GM18526 (cell line): ENCODE measurements around the gene RIMBP2.

Source experiments
- POLR2A ChIP-seq: IDR thresholded peaks from 3 replicates; pipeline ENCODE4 v1.6.1; 2011; ENCODE audit not compliant: insufficient read length; ENCODE audit errors: extremely low read depth

The RIMBP2 gene

DNA sequence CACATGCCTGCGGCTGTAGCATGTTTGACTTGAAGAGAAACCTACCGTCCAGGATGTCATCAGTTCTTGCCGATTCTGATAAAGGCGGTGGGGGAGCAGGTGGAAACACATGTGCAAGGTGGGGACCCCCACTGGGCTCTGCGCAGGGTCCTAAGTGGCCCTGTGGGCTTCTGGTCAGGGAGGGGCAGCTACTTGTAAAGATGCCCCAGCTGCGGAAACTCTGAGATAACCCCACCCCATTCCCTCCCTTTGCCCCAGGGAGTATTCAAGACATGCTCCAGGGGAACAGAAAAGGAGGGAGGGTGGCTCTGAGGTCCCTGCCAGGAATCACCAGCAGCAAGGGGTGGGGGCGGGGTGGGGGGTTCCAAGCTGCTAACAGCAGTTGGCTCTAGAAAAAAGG, 310.8 kb downstream of the RIMBP2 start:
- TF ChIP-seq POLR2A: no peak

DNA sequence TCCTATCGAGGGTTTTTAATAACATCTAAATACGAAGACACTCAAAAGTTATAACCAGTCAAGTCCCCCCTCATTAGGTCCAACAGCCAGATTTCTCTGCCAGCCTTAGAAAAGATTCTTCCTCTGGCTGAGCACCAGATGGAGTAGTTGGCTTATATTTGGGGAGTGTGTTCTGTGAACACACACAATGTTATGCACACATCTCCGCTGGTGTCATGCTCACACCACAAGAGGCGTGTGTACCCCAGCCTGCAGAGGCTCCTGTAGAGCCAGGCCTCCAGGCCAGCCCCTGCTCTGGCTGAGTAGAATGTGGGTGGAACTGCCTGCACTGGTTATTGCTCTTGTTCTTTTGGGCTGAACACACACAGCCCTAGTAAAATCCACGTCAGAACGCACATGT, 314.4 kb downstream of the RIMBP2 start:
- TF ChIP-seq POLR2A: no peak

DNA sequence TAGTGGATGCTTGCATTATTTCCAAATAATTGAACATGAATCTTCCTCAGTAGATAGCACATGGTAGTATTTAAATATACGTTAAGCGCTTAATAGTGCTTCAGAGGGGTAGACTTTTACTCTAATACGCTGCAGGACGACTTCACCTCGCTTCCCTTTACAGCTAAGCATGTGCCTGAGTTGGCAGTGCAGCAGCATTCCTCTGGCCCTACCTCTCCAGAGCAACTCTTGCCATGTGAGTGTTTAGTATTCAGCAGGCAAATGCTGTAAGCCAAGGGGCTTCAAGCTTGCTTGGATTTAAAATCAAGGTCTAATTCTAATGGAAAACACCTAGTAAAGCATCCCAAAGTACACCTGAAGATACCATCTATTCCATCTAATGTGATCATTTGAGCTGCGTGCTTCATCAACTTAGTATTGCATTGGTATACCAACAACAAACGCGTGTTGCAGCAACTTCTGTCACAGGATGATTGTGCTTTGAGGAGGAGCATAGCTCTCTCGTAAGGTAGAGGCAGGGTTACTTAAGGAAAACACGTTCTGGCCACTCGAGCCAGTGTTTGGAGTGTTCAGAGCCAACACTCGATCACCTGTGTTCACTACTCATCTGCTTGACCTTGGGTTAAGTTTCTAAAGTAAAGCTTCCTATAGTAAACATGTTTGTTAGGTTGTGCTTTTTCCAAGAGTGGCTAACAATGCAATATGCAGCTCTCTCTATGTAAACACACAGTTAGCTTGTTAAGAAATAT, 317.8 kb downstream of the RIMBP2 start:
- no peak for TF ChIP-seq POLR2A

DNA sequence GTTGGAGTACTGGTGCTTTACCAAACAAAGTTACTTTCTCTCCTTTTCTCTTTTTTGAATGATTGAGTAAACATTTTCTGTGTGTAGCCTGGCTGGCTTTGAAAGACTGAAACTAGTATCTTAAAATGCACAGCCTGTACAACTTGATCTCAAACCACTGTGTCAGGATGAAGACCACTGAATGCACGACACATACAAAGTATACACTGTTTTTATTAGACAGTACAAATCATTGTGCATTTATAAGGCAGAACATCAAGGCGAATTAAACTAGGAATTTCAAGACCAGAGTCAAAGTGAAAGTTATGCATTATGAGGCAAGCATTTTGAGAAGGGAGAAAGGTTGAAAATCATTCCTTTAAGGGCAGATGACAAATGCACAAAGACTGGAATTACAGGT, 319.4 kb downstream of the RIMBP2 start:
- no peak for TF ChIP-seq POLR2A

DNA sequence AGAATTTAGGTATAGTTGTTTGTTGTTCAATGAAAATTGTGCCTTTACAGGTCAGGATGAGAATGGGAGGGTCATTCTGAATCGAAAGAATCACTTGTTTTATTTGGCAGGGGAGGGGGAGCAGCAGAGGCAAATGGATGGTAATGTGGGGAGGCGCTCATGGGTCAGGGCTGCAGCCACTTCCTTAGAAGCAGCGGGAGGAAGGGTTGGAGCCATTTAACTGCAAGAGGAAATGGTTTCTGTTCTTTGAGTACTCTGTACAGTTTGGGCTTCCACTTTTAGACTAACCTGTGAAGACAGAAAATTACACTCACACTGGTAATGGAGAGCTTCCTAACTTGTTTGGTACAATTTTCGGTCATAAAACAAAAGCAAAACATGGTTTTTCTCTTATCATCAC, 321.2 kb downstream of the RIMBP2 start:
- TF ChIP-seq POLR2A: no peak

DNA sequence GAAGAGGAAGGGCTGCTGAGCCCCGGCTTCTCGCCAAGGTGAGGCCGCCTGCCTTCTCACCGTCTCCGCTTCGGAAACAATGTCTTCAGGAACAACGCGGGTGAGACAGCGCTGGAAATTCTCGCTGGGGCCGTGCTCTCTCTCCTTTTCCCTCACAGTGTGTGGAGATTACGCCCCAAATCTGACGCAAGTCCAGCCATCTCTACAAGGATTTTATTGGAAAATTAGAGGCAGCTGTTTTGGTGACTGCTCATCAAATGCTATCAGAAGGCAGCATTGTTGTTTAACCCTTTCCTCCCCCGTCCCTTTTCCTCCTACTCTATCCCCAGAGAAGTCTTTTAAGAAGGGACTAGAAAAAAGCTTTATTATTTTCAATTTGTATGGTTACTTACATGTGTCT, 324.9 kb downstream of the RIMBP2 start:
- TF ChIP-seq POLR2A: no peak

DNA sequence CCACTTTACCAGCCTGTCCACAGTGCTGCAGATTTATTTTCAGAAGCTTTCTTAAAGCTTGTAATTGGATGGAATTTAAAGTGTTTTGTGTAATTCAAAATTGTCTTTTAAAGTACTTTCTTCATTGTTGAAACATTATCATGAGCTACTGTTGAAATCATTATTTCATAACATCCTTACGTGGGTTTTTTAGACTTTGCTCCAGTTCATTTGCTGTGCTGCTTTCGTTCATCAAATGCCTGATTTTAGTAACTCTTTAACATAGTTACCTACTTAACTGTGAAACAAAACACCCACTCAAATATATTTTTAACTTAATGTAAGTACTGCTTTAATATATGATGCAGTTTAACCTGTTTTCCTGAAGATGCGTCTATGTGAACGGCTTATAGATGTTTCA, 330.9 kb downstream of the RIMBP2 start:
- TF ChIP-seq POLR2A: no peak

DNA sequence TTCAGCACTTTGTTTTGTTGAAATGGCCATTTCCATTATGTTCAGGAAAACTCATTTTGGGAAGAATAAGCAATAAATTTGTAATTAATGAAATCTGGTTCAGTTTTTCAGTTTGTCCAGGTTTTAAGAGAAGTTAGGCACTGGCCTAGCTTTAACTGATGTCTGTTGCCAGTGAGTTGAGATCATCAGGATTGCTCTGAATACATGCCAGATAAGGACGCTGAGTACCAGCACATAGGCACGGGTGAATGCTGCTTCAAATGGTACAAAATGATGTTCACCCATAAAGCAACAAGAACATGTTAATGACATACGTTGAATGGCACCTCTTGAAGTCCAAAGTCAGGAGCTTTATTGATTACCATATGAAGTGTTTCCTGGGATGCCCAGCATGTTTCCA, 331.9 kb downstream of the RIMBP2 start:
- TF ChIP-seq POLR2A: no peak

DNA sequence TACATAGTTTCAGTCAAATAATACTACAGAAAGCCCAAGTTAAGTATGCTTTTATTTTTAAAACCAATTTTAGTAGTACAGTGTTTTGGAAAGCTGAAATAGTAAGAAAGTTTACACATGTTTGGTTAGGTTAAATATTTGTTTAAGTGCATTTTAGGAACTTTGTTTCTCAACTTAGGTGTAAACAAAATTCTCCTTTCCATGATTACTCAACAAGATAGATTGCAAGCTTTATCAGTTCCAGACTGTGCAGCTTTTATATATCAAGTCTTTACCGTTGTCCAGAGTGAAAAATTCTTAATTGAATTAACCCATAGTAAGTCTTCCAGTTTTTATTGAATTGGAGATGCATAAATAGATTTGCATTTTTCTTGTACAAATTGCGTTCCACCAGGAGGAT, 333.3 kb downstream of the RIMBP2 start:
- no peak for TF ChIP-seq POLR2A

DNA sequence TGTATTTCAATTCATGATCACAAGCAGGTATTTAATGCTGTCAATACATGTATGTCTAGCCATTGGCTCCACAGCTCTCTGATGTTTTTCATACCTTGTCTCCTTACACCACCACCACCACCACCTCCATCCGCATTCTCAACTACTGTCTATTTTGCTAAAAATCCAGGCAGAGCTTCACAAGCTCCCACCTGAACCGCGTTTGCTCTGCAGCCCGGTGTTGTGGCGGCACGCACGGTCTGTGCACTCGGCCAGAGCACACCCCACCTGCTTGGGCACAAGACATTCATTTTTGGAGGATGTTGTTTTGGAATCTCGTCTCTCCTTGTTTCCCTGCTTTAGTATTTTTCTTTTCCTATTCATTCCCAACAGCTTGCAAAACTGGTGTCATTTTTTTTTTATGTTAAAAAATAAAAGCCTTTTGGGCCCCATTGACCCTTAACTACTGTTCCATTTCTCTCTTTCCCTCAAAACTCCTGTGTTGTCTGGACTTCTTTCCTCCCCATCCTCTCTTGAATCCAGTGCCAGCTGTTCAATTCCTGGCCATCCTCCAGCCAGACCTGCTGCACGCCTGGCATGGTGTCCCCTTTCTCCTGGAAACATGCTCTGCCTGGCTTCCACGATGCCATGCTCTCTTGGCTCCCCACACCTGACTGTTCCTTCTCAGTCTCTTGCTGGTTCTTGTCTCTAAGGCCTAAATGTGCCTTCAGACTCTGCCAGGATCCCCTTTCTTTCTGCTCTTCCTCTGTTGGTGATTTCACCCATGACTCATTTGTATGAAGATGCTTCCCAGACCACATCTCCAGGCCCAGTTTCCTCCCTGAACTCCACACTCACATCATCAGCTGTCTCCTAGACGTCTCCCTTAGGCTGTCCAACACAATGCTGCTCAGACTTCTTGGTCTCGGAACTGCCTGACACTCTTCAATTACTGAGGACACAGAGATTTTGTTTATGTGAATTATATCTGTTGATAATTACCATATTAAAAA, 340.5 kb downstream of the RIMBP2 start:
- TF ChIP-seq POLR2A: no peak

DNA sequence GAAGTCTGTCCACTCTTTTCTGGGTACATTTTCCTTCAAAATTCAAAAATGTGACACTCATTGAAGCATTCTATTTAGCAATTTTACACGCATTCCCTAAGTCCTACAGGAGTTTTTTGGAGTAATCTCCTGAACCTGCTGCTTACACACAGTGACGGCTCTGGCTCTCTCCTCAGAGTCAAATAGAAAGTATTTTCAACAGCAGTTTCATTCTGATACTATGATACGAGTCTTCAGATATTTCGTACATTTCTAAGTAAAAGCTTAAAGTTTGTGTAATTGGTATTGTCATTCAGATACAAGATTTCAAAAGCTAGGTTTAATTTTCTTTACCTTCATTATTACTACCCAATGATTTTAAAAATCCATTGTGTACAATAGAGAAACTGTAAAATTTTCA, 342.0 kb downstream of the RIMBP2 start:
- TF ChIP-seq POLR2A: no peak

DNA sequence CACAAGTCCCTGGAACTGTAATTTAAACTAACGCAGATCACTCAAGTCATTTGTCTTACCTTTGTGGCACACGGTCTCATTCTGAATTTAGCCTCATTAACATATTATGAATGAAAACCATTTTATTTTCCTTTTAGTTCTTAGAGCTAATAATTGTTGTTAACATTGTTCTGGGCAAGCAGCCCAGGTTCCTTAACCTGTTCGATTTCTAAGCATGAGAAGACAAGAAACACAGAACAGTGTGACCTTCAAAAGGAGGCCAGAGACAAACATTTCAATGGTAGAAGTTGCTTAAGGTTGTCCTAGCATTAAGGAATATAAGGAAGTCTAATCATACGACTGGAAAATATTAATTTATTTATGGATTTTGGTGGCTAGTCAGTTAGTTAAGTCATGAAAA, 343.2 kb downstream of the RIMBP2 start:
- TF ChIP-seq POLR2A: no peak

DNA sequence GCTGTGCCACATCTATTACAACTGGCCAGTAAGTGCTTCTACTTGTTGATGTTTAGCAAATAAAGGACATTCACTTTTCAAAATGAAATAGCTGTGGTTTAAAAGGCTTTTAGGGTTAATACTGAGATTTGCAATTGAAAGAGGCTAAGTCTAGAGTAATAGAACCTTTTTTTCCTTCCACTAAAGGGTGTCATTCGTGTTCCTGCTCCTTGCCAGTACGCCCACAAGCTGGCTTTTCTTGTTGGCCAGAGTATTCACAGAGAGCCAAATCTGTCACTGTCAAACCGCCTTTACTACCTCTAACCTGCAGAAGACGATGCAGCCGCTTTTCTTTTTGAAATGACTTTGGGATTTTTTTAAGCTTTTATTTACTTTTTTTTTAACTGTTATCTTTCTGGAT, 344.8 kb downstream of the RIMBP2 start:
- TF ChIP-seq POLR2A: no peak

DNA sequence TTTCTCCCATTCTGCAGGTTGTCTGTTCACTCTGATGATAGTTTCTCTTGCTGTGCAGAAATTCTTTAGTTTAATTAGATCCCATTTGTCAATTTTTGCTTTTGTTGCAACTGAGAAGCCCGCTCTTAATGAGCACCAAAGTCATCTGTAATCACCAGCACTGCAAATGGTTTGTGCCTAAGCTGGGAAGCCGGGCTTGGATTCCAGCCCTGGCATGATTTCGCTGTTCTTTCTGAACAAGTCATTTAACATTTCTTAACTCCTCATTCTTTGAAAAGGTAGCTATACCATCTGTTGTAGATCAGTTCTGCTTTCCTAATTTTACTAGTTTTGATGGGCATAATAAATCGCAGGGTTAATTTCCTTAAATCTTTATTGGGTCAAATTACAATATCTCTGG, 346.3 kb downstream of the RIMBP2 start:
- TF ChIP-seq POLR2A: no peak

DNA sequence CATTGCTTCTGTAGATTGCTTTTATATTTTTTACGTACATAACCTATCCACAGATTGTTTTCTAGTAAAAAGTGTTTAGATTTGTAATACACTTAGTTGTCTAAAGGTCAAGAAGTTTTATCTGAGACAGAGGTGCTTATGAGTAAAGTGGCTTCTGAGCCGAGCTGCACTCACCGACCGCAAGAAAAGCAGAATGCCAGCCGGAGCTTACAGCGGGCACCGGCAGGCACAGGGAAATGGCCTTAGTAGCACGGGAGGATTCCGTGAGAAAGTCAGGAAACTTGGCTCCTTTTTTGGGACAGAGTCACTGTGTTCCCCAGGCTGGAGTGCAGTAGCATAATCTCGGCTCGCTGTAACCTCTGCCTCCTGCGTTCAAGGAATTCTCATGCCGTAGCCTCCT, 348.6 kb downstream of the RIMBP2 start:
- TF ChIP-seq POLR2A: no peak

DNA sequence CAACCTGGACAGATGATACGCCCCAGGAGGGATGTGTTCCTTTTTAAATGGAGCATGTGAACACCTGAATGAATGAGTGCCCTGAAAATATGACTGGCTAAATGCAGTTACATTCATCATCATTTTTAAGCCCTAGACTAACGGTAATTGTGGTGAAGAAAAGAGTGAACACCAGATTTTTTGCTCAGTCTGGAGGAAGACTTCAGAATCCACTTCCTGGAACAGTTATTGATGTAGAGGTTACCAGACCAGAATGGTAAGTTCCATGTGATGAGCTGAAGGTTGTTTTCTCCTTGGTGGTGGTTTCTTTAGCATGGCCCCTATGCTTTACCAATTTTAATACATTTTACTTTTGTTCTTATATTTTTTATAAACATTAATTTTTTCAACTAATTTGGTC, 349.1 kb downstream of the RIMBP2 start:
- no peak for TF ChIP-seq POLR2A
